ENCODE measurements around the gene SLC16A13.

- TF ChIP-seq POLR2A (IDR thresholded peaks at IDR 0.05): no peak
- TF ChIP-seq CTCF (IDR thresholded peaks at IDR 0.05): no peak
- TF ChIP-seq EP300 (IDR thresholded peaks at IDR 0.05): no peak
Observed at GRCh38 chr17:7080456-7081041, 44.7 kb downstream of the SLC16A13 start.

All from ovary (tissue), 3 donors.